GM12873 (cell line): ENCODE results near the gene C22orf39.

ENCODE experiments used
- CTCF ChIP-seq: IDR thresholded peaks from 2 replicates; pipeline ENCODE4 v1.5.1; 2012; ENCODE audit warnings: low read depth, mild to moderate bottlenecking, moderate library complexity, low read length, control low read depth; ENCODE audit not compliant: insufficient read depth; ENCODE audit errors: missing control alignments

Gene C22orf39

GRCh38 chr22:19440411-19441195 lies 6.9 kb downstream of the C22orf39 start:
- no peak for TF ChIP-seq CTCF

GRCh38 chr22:19438298-19438697 lies 9.2 kb downstream of the C22orf39 start:
- no peak for TF ChIP-seq CTCF

- no peak for TF ChIP-seq CTCF
Measured at GRCh38 chr22:19434829-19435580, 12.5 kb downstream of the C22orf39 start.

- TF ChIP-seq CTCF, result no peak
Measured at GRCh38 chr22:19434401-19434800, 13.1 kb downstream of the C22orf39 start.

GRCh38 chr22:19432133-19432851 lies 15.2 kb downstream of the C22orf39 start, which contains the start of gene MRPL40:
MRPL40 (plus strand) TSS chr22:19432545; CDS start chr22:19432555, 10 bp downstream.
- no peak for TF ChIP-seq CTCF

- no peak for TF ChIP-seq CTCF
Measured at GRCh38 chr22:19431649-19432132, 15.8 kb downstream of the C22orf39 start, which contains the start of gene HIRA. HIRA (minus strand) TSS chr22:19431733; CDS start chr22:19431476, 257 bp downstream.
